Transverse colon (tissue), 4 donors: ENCODE measurements around the gene OTUD7B.

Experiments
- POLR2AphosphoS5 ChIP-seq, 3 donors: sonication (generic); formaldehyde crosslinking; IDR thresholded peaks; one replicate each; pipeline ENCODE4 v1.6.1; 2016; ENCODE audit warnings: antibody characterized with exemption in 3 of 3
- TF ChIP-seq, protein P1 (sequence below), 5 experiments: fragments of 200-600 bp in 3 of 5; fragments of 450-650 bp in 2 of 5; sonication (generic) in 3 of 5; IDR thresholded peaks; 1 replicate in 2 of 5; 2 replicates in 3 of 5; pipeline ENCODE4 v1.5.1; 2016 to 2017; ENCODE audit warnings: antibody characterized with exemption in 5 of 5, inconsistent platforms in 3 of 5, mild to moderate bottlenecking in 2 of 5, moderate library complexity in 1 of 5

DNA sequence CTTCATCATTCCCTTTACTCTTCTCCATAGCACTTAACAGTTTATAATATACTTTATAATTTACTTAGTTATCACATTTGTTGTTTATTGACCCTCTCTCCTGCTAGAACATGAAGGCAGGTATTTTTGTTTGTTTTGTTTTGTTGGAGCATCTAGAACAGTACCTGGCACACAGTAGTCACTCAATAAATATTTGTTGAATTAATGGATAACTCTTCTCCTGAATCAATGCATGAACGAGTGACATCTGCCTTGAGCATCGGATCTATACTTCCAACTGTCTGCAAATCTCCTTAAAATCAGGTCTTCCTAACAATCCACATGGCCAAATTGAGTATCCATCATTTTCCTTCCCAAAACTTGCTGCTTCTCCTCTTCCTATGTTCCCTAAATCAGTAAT is 38.0 kb downstream of the OTUD7B start:
- no peak for TF ChIP-seq POLR2AphosphoS5 (IDR thresholded peaks at IDR 0.05)
- TF ChIP-seq, protein P1, sequence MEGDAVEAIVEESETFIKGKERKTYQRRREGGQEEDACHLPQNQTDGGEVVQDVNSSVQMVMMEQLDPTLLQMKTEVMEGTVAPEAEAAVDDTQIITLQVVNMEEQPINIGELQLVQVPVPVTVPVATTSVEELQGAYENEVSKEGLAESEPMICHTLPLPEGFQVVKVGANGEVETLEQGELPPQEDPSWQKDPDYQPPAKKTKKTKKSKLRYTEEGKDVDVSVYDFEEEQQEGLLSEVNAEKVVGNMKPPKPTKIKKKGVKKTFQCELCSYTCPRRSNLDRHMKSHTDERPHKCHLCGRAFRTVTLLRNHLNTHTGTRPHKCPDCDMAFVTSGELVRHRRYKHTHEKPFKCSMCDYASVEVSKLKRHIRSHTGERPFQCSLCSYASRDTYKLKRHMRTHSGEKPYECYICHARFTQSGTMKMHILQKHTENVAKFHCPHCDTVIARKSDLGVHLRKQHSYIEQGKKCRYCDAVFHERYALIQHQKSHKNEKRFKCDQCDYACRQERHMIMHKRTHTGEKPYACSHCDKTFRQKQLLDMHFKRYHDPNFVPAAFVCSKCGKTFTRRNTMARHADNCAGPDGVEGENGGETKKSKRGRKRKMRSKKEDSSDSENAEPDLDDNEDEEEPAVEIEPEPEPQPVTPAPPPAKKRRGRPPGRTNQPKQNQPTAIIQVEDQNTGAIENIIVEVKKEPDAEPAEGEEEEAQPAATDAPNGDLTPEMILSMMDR (IDR thresholded peaks at IDR 0.05) = no peak
